Calu3 (cell line): Measurements from ENCODE around the gene SLC16A1. TPM values are rescaled to one million over a fixed set of nuclear protein-coding genes. Genes with fewer than 3 reads are reported as not detected.

ENCODE experiments used
- BruUV-seq: library from RNA; stranded (reverse); fragments of 400-500 nt; replicated peaks from 2 replicates; lab custom pipeline; 2021; lab: Mats Ljungman, UMichigan
- CTCF ChIA-PET: fragments of 300-600 bp; sonication (Branson Sonifier 250); formaldehyde crosslinking; loops from one replicate; lab custom pipeline; 2022; ENCODE audit warnings: antibody characterized with exemption; lab: Charles Lee
- DNase-seq: peaks from one replicate; pipeline ENCODE4 v3.0.0; 2022
- H3K27ac Mint-ChIP-seq: one replicate; pipeline ENCODE4 v1.8.0; 2022; ENCODE audit warnings: mixed read lengths; ENCODE audit not compliant: unreplicated experiment
- H3K27me3 Mint-ChIP-seq: one replicate; pipeline ENCODE4 v1.8.0; 2022; ENCODE audit warnings: mixed read lengths; ENCODE audit not compliant: unreplicated experiment
- H3K36me3 Mint-ChIP-seq: one replicate; pipeline ENCODE4 v1.8.0; 2022; ENCODE audit warnings: mild to moderate bottlenecking, moderate library complexity, mixed read lengths; ENCODE audit not compliant: insufficient read depth, unreplicated experiment
- H3K4me1 Mint-ChIP-seq: one replicate; pipeline ENCODE4 v1.8.0; 2022; ENCODE audit warnings: mild to moderate bottlenecking, low read depth, mixed read lengths; ENCODE audit not compliant: unreplicated experiment
- H3K4me3 Mint-ChIP-seq: one replicate; pipeline ENCODE4 v1.8.0; 2022; ENCODE audit warnings: mild to moderate bottlenecking, low read depth, moderate library complexity, mixed read lengths; ENCODE audit not compliant: unreplicated experiment
- H3K9me3 Mint-ChIP-seq: one replicate; pipeline ENCODE4 v1.8.0; 2022; ENCODE audit warnings: low read depth, mixed read lengths; ENCODE audit not compliant: unreplicated experiment
- CTCF ChIP-seq: fragments of 200-600 bp; IDR thresholded peaks from one replicate; pipeline ENCODE4 v1.8.0; 2022; ENCODE audit warnings: antibody characterized with exemption; ENCODE audit not compliant: unreplicated experiment
- intact Hi-C: fragments of 100-400 bp; cut with micrococcal nuclease; formaldehyde crosslinking; loops from one replicate; pipeline ENCODE4 v1.10.0; 2022; ENCODE audit not compliant: unreplicated experiment
- total RNA-seq: library from RNA; stranded (reverse); gene quantifications from 2 replicates; pipeline ENCODE4 v1.2.3, GENCODE V29; 2022

SLC16A1 gene
- total RNA-seq, 1 experiment from 2014 or later, result 59.2 TPM

DNA sequence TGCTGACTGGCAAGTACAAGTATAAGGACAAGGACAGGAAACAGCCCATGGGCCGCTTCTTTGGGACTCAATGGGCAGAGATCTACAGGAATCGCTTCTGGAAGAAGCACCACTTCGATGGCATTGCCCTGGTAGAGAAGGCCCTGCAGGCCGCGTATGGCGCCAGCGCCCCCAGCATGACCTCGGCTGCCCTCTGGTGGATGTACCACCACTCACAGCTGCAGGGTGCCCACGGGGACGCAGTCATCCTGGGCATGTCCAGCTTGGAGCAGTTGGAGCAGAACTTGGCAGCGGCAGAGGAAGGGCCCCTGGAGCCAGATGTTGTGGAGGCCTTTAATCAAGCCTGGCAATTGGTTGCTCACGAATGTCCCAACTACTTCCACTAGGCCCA lies 32.0 kb downstream of the SLC16A1 start:
- Mint-ChIP-seq H3K27ac (no peak overlapping the region), H3K4me3 (no peak overlapping the region), H3K4me1 (no peaks in the 10 kb centered on the region), H3K36me3 (peaks cover 15% of the 10 kb centered on the region), H3K27me3 (no peaks in the 10 kb centered on the region), H3K9me3 (no peaks in the 10 kb centered on the region)
- TF ChIP-seq CTCF, result no peak
- no TSS peak for BruUV-seq
- CTCF ChIA-PET, result no interaction called here
- no peak for DNase-seq
- intact Hi-C loops, result no loop called here

- TF ChIP-seq CTCF, result no peak
- no TSS peak for BruUV-seq
- Mint-ChIP-seq H3K27ac (no peak overlapping the region), H3K27me3 (no peaks in the 10 kb centered on the region), H3K4me1 (no peaks in the 10 kb centered on the region), H3K9me3 (no peaks in the 10 kb centered on the region), H3K36me3 (peaks cover 14% of the 10 kb centered on the region), H3K4me3 (no peak overlapping the region)
- intact Hi-C loops, result no loop called here
- CTCF ChIA-PET, result no interaction called here
- no peak for DNase-seq
Observed at GRCh38 chr1:112923234-112923958, 32.6 kb downstream of the SLC16A1 start.

DNA sequence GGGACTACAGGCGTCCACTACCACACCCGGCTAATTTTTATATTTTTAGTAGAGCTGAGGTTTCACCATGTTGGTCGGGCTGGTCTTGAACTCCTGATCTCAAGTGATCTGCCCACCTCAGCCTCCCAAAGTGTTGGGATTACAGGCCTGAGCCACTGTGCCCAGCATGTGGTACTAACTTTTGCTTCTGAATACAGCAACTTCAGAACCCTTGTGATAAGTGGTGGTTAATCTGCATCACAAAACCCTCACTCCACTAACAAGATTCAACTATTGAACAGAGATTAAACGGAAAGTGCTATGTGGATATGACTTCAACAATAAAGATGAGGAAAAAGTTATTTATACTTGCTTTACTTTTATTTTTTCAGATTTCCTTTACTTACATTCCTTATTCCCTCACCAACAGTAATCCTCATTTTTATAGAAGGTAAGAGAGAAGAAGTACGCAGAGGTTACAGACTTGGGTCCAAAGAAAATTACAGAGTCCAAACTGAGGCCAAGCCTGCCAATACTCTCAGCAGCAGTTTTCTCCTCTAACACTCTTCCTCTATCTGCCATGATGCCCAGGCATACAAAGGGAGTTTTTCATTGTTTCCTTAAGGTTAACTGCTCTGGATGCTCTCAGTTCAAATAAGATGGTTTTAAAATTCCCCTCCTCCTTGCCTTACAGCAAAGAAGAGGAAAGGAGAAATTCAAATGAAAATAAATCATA lies 44.3 kb downstream of the SLC16A1 start:
- CTCF ChIA-PET, result no interaction called here
- no TSS peak for BruUV-seq
- Mint-ChIP-seq H3K36me3 (no peaks in the 10 kb centered on the region), H3K27me3 (no peaks in the 10 kb centered on the region), H3K4me3 (no peak overlapping the region), H3K4me1 (peaks cover 13% of the 10 kb centered on the region), H3K27ac (no peak overlapping the region), H3K9me3 (no peaks in the 10 kb centered on the region)
- intact Hi-C loops, result no loop called here
- TF ChIP-seq CTCF, result no peak
- DNase-seq, result no peak

GRCh38 chr1:112909847-112910246 lies 46.1 kb downstream of the SLC16A1 start:
- CTCF ChIA-PET, result no interaction called here
- H3K4me1 Mint-ChIP-seq, result peaks cover 21% of the 10 kb centered on the region
- H3K4me3 Mint-ChIP-seq, result no peak overlapping the region
- H3K27me3 Mint-ChIP-seq, result no peaks in the 10 kb centered on the region
- no peak for DNase-seq
- BruUV-seq, result no TSS peak
- H3K36me3 Mint-ChIP-seq, result no peaks in the 10 kb centered on the region
- H3K27ac Mint-ChIP-seq, result no peak overlapping the region
- intact Hi-C loops, result loop anchor here (10.0 kb wide), 1 partner anchor 45 kb away; the partner anchor contains the start of gene SLC16A1
- TF ChIP-seq CTCF, result no peak
- no peaks in the 10 kb centered on the region for H3K9me3 Mint-ChIP-seq
